NT2/D1 (cell line): ENCODE measurements around the gene USP17L27.
"Not testable (repeated sequence)": the region's sequence is repeated elsewhere in the genome, so short reads cannot be mapped to it uniquely, and the experiment has no call there.

Source experiments
- DNase-seq: peaks from one replicate; pipeline ENCODE4 v3.0.0-alpha.2; 2011; ENCODE audit warnings: low read depth, low spot score
- H3K27me3 ChIP-seq: 2 replicates; pipeline ENCODE4 v1.6.0; 2011; ENCODE audit warnings: mild to moderate bottlenecking; ENCODE audit not compliant: insufficient read length, insufficient read depth
- H3K36me3 ChIP-seq: 2 replicates; pipeline ENCODE4 v1.6.1; 2011; ENCODE audit warnings: mild to moderate bottlenecking, low read length, mixed read lengths; ENCODE audit not compliant: insufficient read depth, insufficient read length
- H3K4me1 ChIP-seq: 2 replicates; pipeline ENCODE4 v1.5.1; 2011; ENCODE audit not compliant: insufficient read depth, insufficient read length
- H3K4me3 ChIP-seq: 2 replicates; pipeline ENCODE4 v1.5.1; 2011; ENCODE audit warnings: low read depth; ENCODE audit not compliant: insufficient read length
- H3K9ac ChIP-seq: 2 replicates; pipeline ENCODE4 v1.6.0; 2011; ENCODE audit warnings: low read depth; ENCODE audit not compliant: insufficient read length
- H3K9me3 ChIP-seq: 2 replicates; pipeline ENCODE4 v1.5.1; 2011; ENCODE audit warnings: mild to moderate bottlenecking, low read length; ENCODE audit not compliant: insufficient read depth
- SUZ12 ChIP-seq: IDR thresholded peaks from 2 replicates; pipeline ENCODE4 v1.6.1; 2011; ENCODE audit not compliant: insufficient read length, insufficient read depth; ENCODE audit errors: extremely low read depth
- YY1 ChIP-seq: IDR thresholded peaks from 2 replicates; pipeline ENCODE4 v1.6.1; 2011; ENCODE audit not compliant: insufficient read length, insufficient read depth
- ZNF274 ChIP-seq: IDR thresholded peaks from 2 replicates; pipeline ENCODE4 v1.6.1; 2011; ENCODE audit warnings: mild to moderate bottlenecking, low read depth, low read length

The USP17L27 gene

DNA sequence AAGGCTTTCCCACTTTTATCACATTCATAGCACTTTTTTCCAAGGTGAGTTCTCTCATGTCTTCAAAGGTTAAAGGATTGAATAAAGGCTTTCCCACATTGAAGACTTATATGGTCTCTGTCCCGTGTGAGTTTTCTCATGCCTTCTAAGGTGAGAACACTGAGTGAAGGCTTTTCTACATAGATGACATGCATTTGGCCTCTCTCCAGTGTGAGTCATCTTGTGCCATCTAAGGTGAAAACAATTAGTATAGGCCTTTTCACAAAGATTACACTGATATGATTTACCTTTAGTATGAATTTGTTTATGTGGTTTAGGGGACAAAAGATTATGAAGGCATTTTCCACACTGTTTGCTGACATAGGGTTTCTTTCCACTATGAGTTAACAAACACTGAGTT, 40.2 kb downstream of the USP17L27 start:
- H3K4me3 ChIP-seq: no peak overlapping the region
- DNase-seq: no peak
- no peaks in the 10 kb centered on the region for H3K9me3 ChIP-seq
- no peaks in the 10 kb centered on the region for H3K4me1 ChIP-seq
- H3K27me3 ChIP-seq: no peaks in the 10 kb centered on the region
- TF ChIP-seq SUZ12 (no peak), YY1 (no peak), ZNF274 (no peak)
- no peaks in the 10 kb centered on the region for H3K36me3 ChIP-seq
- H3K9ac ChIP-seq: no peak overlapping the region

- H3K4me3 ChIP-seq, H3K4me1 ChIP-seq, H3K36me3 ChIP-seq, H3K9ac ChIP-seq, H3K27me3 ChIP-seq, H3K9me3 ChIP-seq, DNase-seq: not testable (repeated sequence)
Observed at GRCh38 chr4:9389001-9389400, 45.1 kb downstream of the USP17L27 start.
